Left ventricle myocardium inferior (tissue), 1 donor: ENCODE data around the gene CDK6. TPM values are rescaled to one million over a fixed set of nuclear protein-coding genes. Genes with fewer than 3 reads are reported as not detected.

Experiments
- DNase-seq: peaks from one replicate; pipeline ENCODE4 v3.0.0-alpha.2; 2020
- H3K27ac ChIP-seq: fragments of 200-600 bp; replicated peaks from 2 replicates; pipeline ENCODE4 v1.8.0; 2021
- H3K27me3 ChIP-seq: fragments of 200-600 bp; 2 replicates; pipeline ENCODE4 v1.8.0; 2021; ENCODE audit warnings: low read depth
- H3K36me3 ChIP-seq: fragments of 200-600 bp; 2 replicates; pipeline ENCODE4 v1.8.0; 2021
- H3K4me1 ChIP-seq: fragments of 200-600 bp; 2 replicates; pipeline ENCODE4 v1.8.0; 2021
- H3K4me3 ChIP-seq: fragments of 200-600 bp; 2 replicates; pipeline ENCODE4 v1.8.0; 2021; ENCODE audit warnings: mild to moderate bottlenecking, moderate library complexity
- H3K9me3 ChIP-seq: fragments of 200-600 bp; replicated peaks from 2 replicates; pipeline ENCODE4 v1.8.0; 2021
- intact Hi-C: fragments of 100-400 bp; cut with micrococcal nuclease; formaldehyde crosslinking; loops from one replicate; pipeline ENCODE4 v1.11.0; 2022
- total RNA-seq: library from RNA; stranded (reverse); fragmentation: NEBNext Ultra II Directional; extraction: Animal tissue kit (Norgen Biotek cat#: 25700); gene quantifications from one replicate; pipeline ENCODE4 v1.2.1, GENCODE V29; 2021
- TF ChIP-seq, protein P1 (sequence below): fragments of 200-600 bp; IDR thresholded peaks from 2 replicates; pipeline ENCODE4 v1.8.0; 2021; ENCODE audit warnings: antibody characterized with exemption, mild to moderate bottlenecking, borderline replicate concordance
- donor health status: DM: no; HTN: yes; CAD: no; lungs with severe emphysema.

The CDK6 gene
- total RNA-seq, 1 donor from 2014 or later: 16.5 TPM

DNA sequence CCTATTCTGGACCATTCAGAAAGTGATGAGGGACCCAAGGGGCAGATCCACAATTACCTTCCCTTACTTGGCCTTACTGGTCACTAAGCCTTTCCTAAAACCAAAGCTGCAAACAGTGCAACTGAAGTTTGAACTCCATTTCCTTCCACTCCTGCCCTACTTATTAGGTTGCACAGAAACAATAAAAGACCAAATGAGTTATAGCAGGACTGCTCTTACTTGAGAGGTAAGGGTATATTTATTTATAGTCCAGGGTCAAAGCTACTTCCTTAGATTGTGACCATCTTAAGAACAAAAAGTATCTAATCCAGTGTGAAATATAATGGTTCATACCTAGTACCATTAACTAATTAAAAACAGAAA is 27.0 kb downstream of the CDK6 start:
- peak overlapping the region; percentile 8 for H3K4me3 ChIP-seq
- DNase-seq: no peak
- H3K27me3 ChIP-seq: no peaks in the 10 kb centered on the region
- peaks cover 50% of the 10 kb centered on the region for H3K4me1 ChIP-seq
- TF ChIP-seq, protein P1, sequence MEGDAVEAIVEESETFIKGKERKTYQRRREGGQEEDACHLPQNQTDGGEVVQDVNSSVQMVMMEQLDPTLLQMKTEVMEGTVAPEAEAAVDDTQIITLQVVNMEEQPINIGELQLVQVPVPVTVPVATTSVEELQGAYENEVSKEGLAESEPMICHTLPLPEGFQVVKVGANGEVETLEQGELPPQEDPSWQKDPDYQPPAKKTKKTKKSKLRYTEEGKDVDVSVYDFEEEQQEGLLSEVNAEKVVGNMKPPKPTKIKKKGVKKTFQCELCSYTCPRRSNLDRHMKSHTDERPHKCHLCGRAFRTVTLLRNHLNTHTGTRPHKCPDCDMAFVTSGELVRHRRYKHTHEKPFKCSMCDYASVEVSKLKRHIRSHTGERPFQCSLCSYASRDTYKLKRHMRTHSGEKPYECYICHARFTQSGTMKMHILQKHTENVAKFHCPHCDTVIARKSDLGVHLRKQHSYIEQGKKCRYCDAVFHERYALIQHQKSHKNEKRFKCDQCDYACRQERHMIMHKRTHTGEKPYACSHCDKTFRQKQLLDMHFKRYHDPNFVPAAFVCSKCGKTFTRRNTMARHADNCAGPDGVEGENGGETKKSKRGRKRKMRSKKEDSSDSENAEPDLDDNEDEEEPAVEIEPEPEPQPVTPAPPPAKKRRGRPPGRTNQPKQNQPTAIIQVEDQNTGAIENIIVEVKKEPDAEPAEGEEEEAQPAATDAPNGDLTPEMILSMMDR: no peak
- intact Hi-C loops: no loop called here
- no peaks in the 10 kb centered on the region for H3K36me3 ChIP-seq
- no peaks in the 10 kb centered on the region for H3K9me3 ChIP-seq
- peak overlapping the region; percentile 77 for H3K27ac ChIP-seq

DNA sequence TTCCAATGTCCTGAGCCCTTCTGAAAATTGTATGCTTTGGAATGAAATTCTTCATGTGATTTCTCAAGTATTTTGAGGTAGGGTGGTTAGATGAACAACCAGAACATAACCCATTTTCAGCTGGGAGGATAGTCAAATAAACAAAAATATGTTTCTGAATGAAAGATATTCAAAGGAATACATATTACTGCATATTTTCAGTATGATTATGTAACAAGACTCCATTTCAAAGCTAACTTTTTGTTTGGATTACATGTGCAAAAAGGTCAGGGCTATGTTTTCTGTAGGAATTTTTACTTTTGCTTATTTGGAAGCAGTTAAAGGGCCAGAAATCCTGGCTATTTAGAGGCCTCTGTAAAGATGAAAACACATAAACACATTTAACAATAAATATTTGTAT is 27.7 kb downstream of the CDK6 start:
- peak overlapping the region; percentile 77 for H3K27ac ChIP-seq
- no peak for DNase-seq
- TF ChIP-seq, protein P1: no peak
- H3K4me1 ChIP-seq: peaks cover 43% of the 10 kb centered on the region
- no peaks in the 10 kb centered on the region for H3K36me3 ChIP-seq
- no peaks in the 10 kb centered on the region for H3K9me3 ChIP-seq
- no peak overlapping the region for H3K4me3 ChIP-seq
- intact Hi-C loops: no loop called here
- H3K27me3 ChIP-seq: no peaks in the 10 kb centered on the region

DNA sequence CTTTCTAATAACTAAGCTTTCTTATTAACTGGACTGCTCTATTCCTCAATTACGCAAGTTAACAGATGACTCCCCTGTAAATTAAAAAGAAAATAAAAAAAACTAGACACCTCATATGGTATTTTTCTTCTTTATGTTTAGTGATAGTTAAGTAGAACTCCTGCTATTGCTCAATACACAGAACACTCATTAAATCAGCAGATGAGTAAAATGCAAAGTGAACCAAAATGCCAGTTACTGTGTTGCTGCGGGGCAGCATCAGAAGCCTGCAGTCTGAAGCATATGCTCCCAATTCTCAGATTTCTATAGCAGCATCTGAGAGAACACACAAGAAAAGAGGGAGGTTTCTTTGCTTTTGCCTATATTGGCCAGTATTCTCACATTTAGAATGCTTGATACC is 28.4 kb downstream of the CDK6 start:
- H3K27ac ChIP-seq: no peak overlapping the region
- peaks cover 41% of the 10 kb centered on the region for H3K4me1 ChIP-seq
- H3K27me3 ChIP-seq: no peaks in the 10 kb centered on the region
- TF ChIP-seq, protein P1: no peak
- no peak overlapping the region for H3K4me3 ChIP-seq
- no peaks in the 10 kb centered on the region for H3K9me3 ChIP-seq
- DNase-seq: no peak
- intact Hi-C loops: no loop called here
- H3K36me3 ChIP-seq: no peaks in the 10 kb centered on the region

DNA sequence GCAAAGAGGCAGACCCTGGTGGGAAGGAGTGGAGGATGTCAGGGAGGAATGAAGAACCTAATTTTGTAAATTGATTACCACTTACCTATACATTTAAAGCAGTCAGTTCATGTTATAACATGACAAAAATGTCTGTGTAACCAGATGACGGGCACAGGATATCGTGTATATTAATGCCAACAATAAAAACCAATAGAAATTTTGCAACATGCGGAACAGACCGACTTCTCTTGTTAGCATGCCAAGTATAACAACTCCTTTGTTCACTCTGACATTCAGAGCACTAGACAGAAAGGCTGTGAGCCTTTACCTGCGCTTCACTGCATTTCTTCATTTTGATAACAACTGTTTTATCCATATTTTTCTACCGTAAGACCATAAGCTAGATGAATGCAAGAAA is 29.9 kb downstream of the CDK6 start:
- Histone ChIP-seq H3K9me3 (no peaks in the 10 kb centered on the region), H3K4me1 (peaks cover 47% of the 10 kb centered on the region), H3K27me3 (no peaks in the 10 kb centered on the region), H3K4me3 (no peak overlapping the region), H3K27ac (no peak overlapping the region), H3K36me3 (no peaks in the 10 kb centered on the region)
- TF ChIP-seq, protein P1: no peak
- DNase-seq: no peak
- intact Hi-C loops: no loop called here

DNA sequence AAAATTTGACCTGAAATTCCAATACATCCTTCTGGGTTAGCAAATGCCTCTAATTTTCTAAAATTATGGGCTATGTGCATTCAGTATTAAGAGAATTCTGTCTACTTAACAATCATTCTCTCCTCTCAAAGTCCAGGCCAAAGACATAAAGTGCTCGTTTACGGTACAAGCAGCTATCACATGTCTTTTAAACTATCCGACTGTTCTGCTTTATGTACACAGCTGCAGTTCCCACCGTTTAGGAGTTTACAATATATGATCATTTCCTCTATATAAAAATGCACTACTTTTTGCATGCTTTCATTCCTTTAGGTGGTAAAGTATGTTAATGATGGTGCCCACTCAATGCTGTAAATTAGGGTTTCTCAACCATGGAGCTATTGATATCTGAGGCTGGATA is 34.0 kb downstream of the CDK6 start:
- Histone ChIP-seq H3K27ac (no peak overlapping the region), H3K36me3 (no peaks in the 10 kb centered on the region), H3K4me3 (no peak overlapping the region), H3K9me3 (no peaks in the 10 kb centered on the region), H3K4me1 (peaks cover 52% of the 10 kb centered on the region), H3K27me3 (no peaks in the 10 kb centered on the region)
- intact Hi-C loops: no loop called here
- no peak for DNase-seq
- TF ChIP-seq, protein P1: no peak
